ENCODE results near the gene NABP1.

NABP1 gene

DNA sequence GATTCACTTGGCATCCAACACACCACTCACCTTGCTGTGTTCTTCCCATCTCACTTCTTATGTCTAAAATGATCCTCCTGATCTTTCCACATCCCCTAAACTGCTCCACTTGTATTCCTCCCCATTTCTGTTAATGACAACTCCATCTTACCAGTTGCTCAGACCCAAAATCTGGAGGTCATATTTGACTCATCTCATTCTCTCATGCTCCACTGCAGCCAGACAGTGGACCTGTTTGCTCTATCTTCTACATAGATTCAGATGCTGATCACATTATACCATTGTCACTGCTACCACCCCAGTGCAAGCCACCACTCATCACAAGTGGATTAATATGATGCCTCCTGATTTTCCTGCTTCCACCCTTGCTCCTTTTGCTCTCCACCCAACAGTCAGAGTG lies 7.9 kb upstream of the NABP1 start:
- Histone ChIP-seq H3K4me1 (no peaks in the 10 kb centered on the region), H3K4me3 (ENCODE audit: low read depth, low read length) (no peak overlapping the region), H3K9me3 (ENCODE audit: control insufficient read depth, low read length) (no peaks in the 10 kb centered on the region), H3K9ac (no peak overlapping the region), H3K4me2 (ENCODE audit: low read length) (no peak overlapping the region), H2AFZ (no peak overlapping the region), H3K27me3 (ENCODE audit: control insufficient read depth, insufficient read depth, low read length) (no peaks in the 10 kb centered on the region), H3K27ac (no peak overlapping the region), H3K36me3 (ENCODE audit: control insufficient read depth, insufficient read depth, low read length) (no peaks in the 10 kb centered on the region), H3K79me2 (no peaks in the 10 kb centered on the region)
- TF ChIP-seq, protein P1, sequence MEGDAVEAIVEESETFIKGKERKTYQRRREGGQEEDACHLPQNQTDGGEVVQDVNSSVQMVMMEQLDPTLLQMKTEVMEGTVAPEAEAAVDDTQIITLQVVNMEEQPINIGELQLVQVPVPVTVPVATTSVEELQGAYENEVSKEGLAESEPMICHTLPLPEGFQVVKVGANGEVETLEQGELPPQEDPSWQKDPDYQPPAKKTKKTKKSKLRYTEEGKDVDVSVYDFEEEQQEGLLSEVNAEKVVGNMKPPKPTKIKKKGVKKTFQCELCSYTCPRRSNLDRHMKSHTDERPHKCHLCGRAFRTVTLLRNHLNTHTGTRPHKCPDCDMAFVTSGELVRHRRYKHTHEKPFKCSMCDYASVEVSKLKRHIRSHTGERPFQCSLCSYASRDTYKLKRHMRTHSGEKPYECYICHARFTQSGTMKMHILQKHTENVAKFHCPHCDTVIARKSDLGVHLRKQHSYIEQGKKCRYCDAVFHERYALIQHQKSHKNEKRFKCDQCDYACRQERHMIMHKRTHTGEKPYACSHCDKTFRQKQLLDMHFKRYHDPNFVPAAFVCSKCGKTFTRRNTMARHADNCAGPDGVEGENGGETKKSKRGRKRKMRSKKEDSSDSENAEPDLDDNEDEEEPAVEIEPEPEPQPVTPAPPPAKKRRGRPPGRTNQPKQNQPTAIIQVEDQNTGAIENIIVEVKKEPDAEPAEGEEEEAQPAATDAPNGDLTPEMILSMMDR (IDR thresholded peaks at IDR 0.05) = no peak

DNA sequence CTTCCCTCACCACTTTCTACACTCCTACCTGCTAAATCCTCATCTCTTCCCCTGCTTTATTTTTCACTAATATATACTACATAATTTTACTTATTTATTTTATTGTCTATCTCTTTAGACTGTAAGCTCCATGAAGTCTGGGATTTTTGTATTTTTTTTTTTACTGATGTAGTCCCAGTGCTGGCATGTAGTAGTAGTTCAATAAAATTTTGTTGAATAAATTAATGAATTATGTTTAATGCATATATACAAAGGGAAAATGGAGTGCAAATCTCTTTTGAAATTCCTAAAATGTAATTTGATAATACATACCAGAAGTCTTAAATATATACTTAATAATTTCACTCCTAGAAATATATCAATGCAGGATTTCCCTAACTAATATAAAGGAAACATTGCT lies 7.1 kb upstream of the NABP1 start:
- Histone ChIP-seq H3K9ac (no peak overlapping the region), H3K9me3 (ENCODE audit: control insufficient read depth, low read length) (no peaks in the 10 kb centered on the region), H3K4me1 (no peaks in the 10 kb centered on the region), H2AFZ (no peak overlapping the region), H3K27ac (no peak overlapping the region), H3K79me2 (no peaks in the 10 kb centered on the region), H3K27me3 (ENCODE audit: control insufficient read depth, insufficient read depth, low read length) (no peaks in the 10 kb centered on the region), H3K4me2 (ENCODE audit: low read length) (no peak overlapping the region), H3K4me3 (ENCODE audit: low read depth, low read length) (no peak overlapping the region), H3K36me3 (ENCODE audit: control insufficient read depth, insufficient read depth, low read length) (no peaks in the 10 kb centered on the region)
- TF ChIP-seq, protein P1 (IDR thresholded peaks at IDR 0.05) = no peak

- no peaks in the 10 kb centered on the region for H3K4me1 ChIP-seq
- H3K27ac ChIP-seq = no peak overlapping the region
- no peak overlapping the region for H3K9ac ChIP-seq
- peak overlapping the region; percentile 77 for H2AFZ ChIP-seq
- H3K4me3 ChIP-seq (ENCODE audit: low read depth, low read length) = no peak overlapping the region
- no peaks in the 10 kb centered on the region for H3K27me3 ChIP-seq (ENCODE audit: control insufficient read depth, insufficient read depth, low read length)
- H3K9me3 ChIP-seq (ENCODE audit: control insufficient read depth, low read length) = no peaks in the 10 kb centered on the region
- no peaks in the 10 kb centered on the region for H3K36me3 ChIP-seq (ENCODE audit: control insufficient read depth, insufficient read depth, low read length)
- TF ChIP-seq, protein P1 (IDR thresholded peaks at IDR 0.05) = no peak
- H3K79me2 ChIP-seq = no peaks in the 10 kb centered on the region
- no peak overlapping the region for H3K4me2 ChIP-seq (ENCODE audit: low read length)
Measured at GRCh38 chr2:191675807-191676721, 1.9 kb upstream of the NABP1 start.

GRCh38 chr2:191676790-191677645 lies 918 bp upstream of the NABP1 start:
- H2AFZ ChIP-seq = peak overlapping the region; percentile 77
- peak overlapping the region; percentile 79 for H3K27ac ChIP-seq

More at GRCh38 chr2:191676790-191677645, 918 bp upstream of the NABP1 start:
- TF ChIP-seq, protein P1 (IDR thresholded peaks at IDR 0.05) = no peak
- H3K27me3 ChIP-seq (ENCODE audit: control insufficient read depth, insufficient read depth, low read length) = no peaks in the 10 kb centered on the region
- peak overlapping the region; percentile 72 for H3K4me2 ChIP-seq (ENCODE audit: low read length)
- no peaks in the 10 kb centered on the region for H3K4me1 ChIP-seq
- no peaks in the 10 kb centered on the region for H3K79me2 ChIP-seq
- no peak overlapping the region for H3K9ac ChIP-seq
- H3K4me3 ChIP-seq (ENCODE audit: low read depth, low read length) = peak overlapping the region; percentile 96
- no peaks in the 10 kb centered on the region for H3K36me3 ChIP-seq (ENCODE audit: control insufficient read depth, insufficient read depth, low read length)
- no peaks in the 10 kb centered on the region for H3K9me3 ChIP-seq (ENCODE audit: control insufficient read depth, low read length)
